Measurements from ENCODE around the gene SERTAD4. TPM values are rescaled to one million over a fixed set of nuclear protein-coding genes. Genes with fewer than 3 reads are reported as not detected.

The SERTAD4 gene
- polyA plus RNA-seq, 1 experiment: 6.2 TPM

- H3K4me3 ChIP-seq (ENCODE audit: low read depth, low read length): no peak overlapping the region
- no peak for TF ChIP-seq CTCF (IDR thresholded peaks at IDR 0.05; ENCODE audit: insufficient read depth, low read depth, low read length)
- DNase-seq (ENCODE audit: low read depth): no peak
- H3K27me3 ChIP-seq (ENCODE audit: control insufficient read depth, insufficient read depth, low read length): no peaks in the 10 kb centered on the region
- ChIA-PET POLR2A (no interaction called here), CTCF (interaction anchor here (0.8 to 1.2 kb wide), 3 partner anchors 16 to 65 kb away, joined by 3 to 4 read pairs (median 3); no protein-coding TSS in a partner anchor)
- peaks cover 2% of the 10 kb centered on the region for H3K36me3 ChIP-seq (ENCODE audit: control insufficient read depth, insufficient read depth, low read length)
Measured at GRCh38 chr1:210237981-210238380, 5.4 kb downstream of the SERTAD4 start.

GRCh38 chr1:210239349-210240111 is 6.9 kb downstream of the SERTAD4 start:
- ChIA-PET CTCF (interaction anchor here (0.6 to 2.2 kb wide), 11 partner anchors 9 to 95 kb away, joined by 3 to 9 read pairs (median 4); no protein-coding TSS in a partner anchor), POLR2A (no interaction called here)
- TF ChIP-seq CTCF (IDR thresholded peaks at IDR 0.05; ENCODE audit: insufficient read depth, low read depth, low read length): peak; percentile 65
- H3K27me3 ChIP-seq (ENCODE audit: control insufficient read depth, insufficient read depth, low read length): no peaks in the 10 kb centered on the region
- peaks cover 2% of the 10 kb centered on the region for H3K36me3 ChIP-seq (ENCODE audit: control insufficient read depth, insufficient read depth, low read length)
- peak; percentile 67 for DNase-seq (ENCODE audit: low read depth)
- H3K4me3 ChIP-seq (ENCODE audit: low read depth, low read length): no peak overlapping the region

GRCh38 chr1:210241121-210241520 is 8.5 kb downstream of the SERTAD4 start:
- POLR2A ChIA-PET: no interaction called here
- H3K4me3 ChIP-seq (ENCODE audit: low read depth, low read length): no peak overlapping the region
- H3K27me3 ChIP-seq (ENCODE audit: control insufficient read depth, insufficient read depth, low read length): no peaks in the 10 kb centered on the region
- peaks cover 2% of the 10 kb centered on the region for H3K36me3 ChIP-seq (ENCODE audit: control insufficient read depth, insufficient read depth, low read length)
- no peak for DNase-seq (ENCODE audit: low read depth)
- TF ChIP-seq CTCF (IDR thresholded peaks at IDR 0.05; ENCODE audit: insufficient read depth, low read depth, low read length): no peak
- CTCF ChIA-PET: interaction anchor here (1.2 to 2.2 kb wide), 3 partner anchors 18 to 97 kb away, joined by 4 to 9 read pairs (median 5); no protein-coding TSS in a partner anchor

GRCh38 chr1:210244746-210245367 is 12.3 kb downstream of the SERTAD4 start:
- no peak for TF ChIP-seq CTCF (IDR thresholded peaks at IDR 0.05; ENCODE audit: insufficient read depth, low read depth, low read length)
- CTCF ChIA-PET: interaction anchor here (1.3 to 3.0 kb wide), 3 partner anchors 9 to 14 kb away, joined by 3 to 12 read pairs (median 5); no protein-coding TSS in a partner anchor
- no peaks in the 10 kb centered on the region; the same call in 1 of the 2 replicates for H3K36me3 ChIP-seq (ENCODE audit: control insufficient read depth, insufficient read depth, low read length)
- H3K27me3 ChIP-seq (ENCODE audit: control insufficient read depth, insufficient read depth, low read length): no peaks in the 10 kb centered on the region
- POLR2A ChIA-PET: no interaction called here
- H3K4me3 ChIP-seq (ENCODE audit: low read depth, low read length): no peak overlapping the region
- no peak for DNase-seq (ENCODE audit: low read depth)

GRCh38 chr1:210246447-210246846 is 13.9 kb downstream of the SERTAD4 start:
- no peak for TF ChIP-seq CTCF (IDR thresholded peaks at IDR 0.05; ENCODE audit: insufficient read depth, low read depth, low read length)
- CTCF ChIA-PET: interaction anchor here (1.3 to 3.0 kb wide), 3 partner anchors 12 to 46 kb away, joined by 3 to 12 read pairs (median 4); no protein-coding TSS in a partner anchor
- POLR2A ChIA-PET: no interaction called here
- no peak for DNase-seq (ENCODE audit: low read depth)
- no peaks in the 10 kb centered on the region for H3K36me3 ChIP-seq (ENCODE audit: control insufficient read depth, insufficient read depth, low read length)
- H3K4me3 ChIP-seq (ENCODE audit: low read depth, low read length): no peak overlapping the region
- no peaks in the 10 kb centered on the region for H3K27me3 ChIP-seq (ENCODE audit: control insufficient read depth, insufficient read depth, low read length)

Data from BJ (cell line).